Lower leg skin (tissue), 3 donors: ENCODE results near the gene CAMKMT.

Experiments
- CTCF ChIP-seq, 3 donors: fragments of 450-650 bp; IDR thresholded peaks; one replicate each; pipeline ENCODE4 v1.5.1; 2016; ENCODE audit warnings: antibody characterized with exemption in 3 of 3, mild to moderate bottlenecking in 3 of 3, moderate library complexity in 2 of 3
- POLR2A ChIP-seq, 2 donors: fragments of 450-650 bp; IDR thresholded peaks; one replicate each; pipeline ENCODE4 v1.6.1; 2016 to 2017; ENCODE audit warnings: antibody characterized with exemption in 2 of 2, mild to moderate bottlenecking in 1 of 2, moderate library complexity in 1 of 2

GRCh38 chr2:44596537-44597320 is 235.0 kb downstream of the CAMKMT start:
- TF ChIP-seq CTCF (IDR thresholded peaks at IDR 0.05): no peak
- TF ChIP-seq POLR2A (IDR thresholded peaks at IDR 0.05): no peak
